GM04503 (cell line): ENCODE data around the gene EYA2.

Source experiments
- DNase-seq: peaks from one replicate; pipeline ENCODE4 v3.0.0-alpha.2; 2012; ENCODE audit warnings: low read depth

The EYA2 gene

GRCh38 chr20:46979603-46980241 is 85.1 kb downstream of the EYA2 start:
- DNase-seq = no peak

- no peak for DNase-seq
Observed at GRCh38 chr20:46981184-46981583, 86.5 kb downstream of the EYA2 start.

- DNase-seq = no peak
Observed at GRCh38 chr20:46983466-46983865, 88.8 kb downstream of the EYA2 start.

- DNase-seq = no peak
Observed at GRCh38 chr20:46984405-46984804, 89.8 kb downstream of the EYA2 start.

- no peak for DNase-seq
Observed at GRCh38 chr20:46985250-46985649, 90.6 kb downstream of the EYA2 start.

- no peak for DNase-seq
Observed at GRCh38 chr20:46985671-46986070, 91.0 kb downstream of the EYA2 start.

- no peak for DNase-seq
Observed at GRCh38 chr20:46987001-46987400, 92.4 kb downstream of the EYA2 start.

- no peak for DNase-seq
Observed at GRCh38 chr20:46990017-46990595, 95.5 kb downstream of the EYA2 start.

GRCh38 chr20:46990596-46991104 is 96.0 kb downstream of the EYA2 start:
- no peak for DNase-seq

GRCh38 chr20:46991168-46991567 is 96.5 kb downstream of the EYA2 start:
- no peak for DNase-seq

- no peak for DNase-seq
Observed at GRCh38 chr20:46991880-46992639, 97.4 kb downstream of the EYA2 start.

- no peak for DNase-seq
Observed at GRCh38 chr20:46992640-46993035, 98.0 kb downstream of the EYA2 start.

GRCh38 chr20:46993465-46994095 is 98.9 kb downstream of the EYA2 start:
- no peak for DNase-seq

GRCh38 chr20:46994341-46994740 is 99.7 kb downstream of the EYA2 start:
- no peak for DNase-seq

GRCh38 chr20:46995561-46996142 is 101.0 kb downstream of the EYA2 start:
- no peak for DNase-seq

- no peak for DNase-seq
Observed at GRCh38 chr20:46997187-46997586, 102.5 kb downstream of the EYA2 start.

- no peak for DNase-seq
Observed at GRCh38 chr20:46998477-46999240, 104.0 kb downstream of the EYA2 start.

GRCh38 chr20:46999801-47000465 is 105.3 kb downstream of the EYA2 start:
- DNase-seq = no peak

- no peak for DNase-seq
Observed at GRCh38 chr20:47003223-47003622, 108.6 kb downstream of the EYA2 start.

GRCh38 chr20:47004179-47004578 is 109.5 kb downstream of the EYA2 start:
- DNase-seq = no peak
